HG02610 (cell line): ENCODE data around the gene PCK1.

Source experiments
- ATAC-seq: cut with Tn5 transposase; IDR thresholded peaks from one replicate; pipeline ENCODE4 v1.9.1; 2021; ENCODE audit warnings: mild to moderate bottlenecking, moderate library complexity; ENCODE audit not compliant: unreplicated experiment

The PCK1 gene

GRCh38 chr20:57559658-57560553 lies 1.0 kb upstream of the PCK1 start:
- ATAC-seq: no peak

- no peak for ATAC-seq
Measured at GRCh38 chr20:57561356-57562279, 708 bp downstream of the PCK1 start.

- ATAC-seq: no peak
Measured at GRCh38 chr20:57562541-57563465, 1.9 kb downstream of the PCK1 start.

- ATAC-seq: no peak
Measured at GRCh38 chr20:57563522-57563921, 2.6 kb downstream of the PCK1 start.

GRCh38 chr20:57564180-57564802 lies 3.4 kb downstream of the PCK1 start:
- ATAC-seq: no peak

- ATAC-seq: no peak
Measured at GRCh38 chr20:57564951-57565642, 4.2 kb downstream of the PCK1 start.

GRCh38 chr20:57566399-57566798 lies 5.5 kb downstream of the PCK1 start:
- ATAC-seq: no peak

GRCh38 chr20:57566803-57567459 lies 6.0 kb downstream of the PCK1 start:
- ATAC-seq: no peak

- ATAC-seq: no peak
Measured at GRCh38 chr20:57567471-57568079, 6.7 kb downstream of the PCK1 start.

GRCh38 chr20:57568088-57568896 lies 7.4 kb downstream of the PCK1 start:
- ATAC-seq: no peak

- no peak for ATAC-seq
Measured at GRCh38 chr20:57568960-57569359, 8.1 kb downstream of the PCK1 start.

- no peak for ATAC-seq
Measured at GRCh38 chr20:57570145-57570850, 9.4 kb downstream of the PCK1 start.

GRCh38 chr20:57570920-57571319 lies 10.0 kb downstream of the PCK1 start:
- ATAC-seq: no peak

GRCh38 chr20:57571782-57572416 lies 11.0 kb downstream of the PCK1 start:
- no peak for ATAC-seq

GRCh38 chr20:57573242-57573641 lies 12.3 kb downstream of the PCK1 start:
- ATAC-seq: no peak

GRCh38 chr20:57573894-57574293 lies 13.0 kb downstream of the PCK1 start:
- no peak for ATAC-seq

GRCh38 chr20:57574954-57575353 lies 14.0 kb downstream of the PCK1 start:
- no peak for ATAC-seq
